ENCODE measurements around the gene CLK3.

The CLK3 gene

DNA sequence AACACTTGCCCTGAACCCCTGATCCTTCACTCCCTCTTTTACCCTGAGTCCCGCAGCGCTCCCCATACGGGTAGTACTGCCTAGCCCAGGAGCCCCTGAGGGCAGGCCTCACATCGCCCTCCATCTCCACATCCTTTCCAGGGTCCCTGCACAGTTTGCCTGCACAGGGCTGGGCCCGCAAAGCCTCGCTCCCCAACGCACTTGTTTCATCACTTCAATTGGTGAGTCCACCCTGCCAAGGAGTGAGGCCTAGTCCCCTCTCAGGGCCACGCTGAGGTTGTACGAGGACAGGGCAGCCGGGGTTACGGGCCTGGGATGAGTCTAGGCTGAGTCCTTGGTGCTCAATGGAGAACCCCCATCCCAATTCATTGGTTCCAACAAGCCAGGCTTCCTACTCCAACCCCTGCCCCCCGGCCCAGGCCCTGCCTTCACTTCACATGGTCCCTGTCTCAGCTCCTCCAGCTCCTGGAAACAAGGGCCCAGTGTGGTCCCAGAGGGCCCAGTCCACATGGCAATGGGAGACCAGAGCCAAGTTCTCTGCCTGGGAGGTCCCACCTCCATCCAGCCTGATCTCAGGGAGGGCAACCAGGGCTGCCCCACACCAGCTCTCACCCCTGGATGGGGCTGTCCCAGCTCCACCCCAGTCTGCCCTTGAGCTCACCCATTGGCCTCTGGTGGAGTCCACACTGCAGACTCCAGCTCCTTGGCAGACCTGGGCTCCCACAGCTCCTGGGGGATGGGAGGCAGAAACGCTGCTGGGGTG is 12.4 kb upstream of the CLK3 start:
- DNase-seq (ENCODE audit: low spot score) = no peak

DNA sequence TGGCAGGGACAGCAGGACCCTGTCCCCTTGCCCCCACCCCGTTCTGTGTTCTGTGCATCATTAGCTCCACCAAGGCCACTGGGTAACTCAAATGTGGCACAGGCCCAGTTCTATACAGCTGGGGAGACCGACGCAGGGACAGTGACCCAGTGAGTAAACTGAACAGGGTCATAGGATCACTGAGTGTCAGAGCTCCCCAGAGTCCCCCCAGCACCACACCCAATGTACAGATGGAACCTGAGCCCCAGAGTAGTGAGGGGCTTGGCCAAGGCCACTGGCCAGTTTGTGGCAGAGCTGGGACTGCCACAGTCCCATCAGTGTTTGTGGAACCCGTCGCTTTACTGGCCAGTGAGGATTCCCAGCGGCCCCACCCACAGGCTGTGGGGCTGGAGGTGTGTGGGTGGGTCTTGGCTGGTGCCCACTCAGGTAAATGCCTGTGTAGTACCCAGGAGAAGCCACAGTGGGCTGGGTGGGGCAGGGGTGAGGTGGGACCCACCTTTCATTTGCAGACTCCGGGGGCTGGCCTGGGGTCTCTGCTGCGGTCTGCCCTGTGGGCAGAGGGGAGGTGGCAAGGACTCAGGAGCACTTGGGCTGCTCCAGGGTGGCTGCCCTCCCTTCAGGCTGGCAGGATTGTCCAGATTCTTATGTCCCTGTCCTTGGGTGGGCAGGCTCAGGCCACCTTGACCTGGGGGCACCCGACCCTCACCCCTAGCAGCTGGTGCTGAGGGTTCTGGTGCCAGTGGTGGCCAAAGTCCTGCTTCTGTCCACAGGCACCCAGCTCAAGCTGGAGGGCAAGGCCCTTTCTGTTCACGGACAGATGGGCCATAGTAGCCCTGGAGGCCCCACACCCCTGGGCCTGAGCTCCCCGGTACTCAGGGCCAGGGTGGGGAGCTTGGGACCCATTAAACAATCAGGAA is 11.6 kb upstream of the CLK3 start:
- DNase-seq (ENCODE audit: low spot score) = no peak

DNA sequence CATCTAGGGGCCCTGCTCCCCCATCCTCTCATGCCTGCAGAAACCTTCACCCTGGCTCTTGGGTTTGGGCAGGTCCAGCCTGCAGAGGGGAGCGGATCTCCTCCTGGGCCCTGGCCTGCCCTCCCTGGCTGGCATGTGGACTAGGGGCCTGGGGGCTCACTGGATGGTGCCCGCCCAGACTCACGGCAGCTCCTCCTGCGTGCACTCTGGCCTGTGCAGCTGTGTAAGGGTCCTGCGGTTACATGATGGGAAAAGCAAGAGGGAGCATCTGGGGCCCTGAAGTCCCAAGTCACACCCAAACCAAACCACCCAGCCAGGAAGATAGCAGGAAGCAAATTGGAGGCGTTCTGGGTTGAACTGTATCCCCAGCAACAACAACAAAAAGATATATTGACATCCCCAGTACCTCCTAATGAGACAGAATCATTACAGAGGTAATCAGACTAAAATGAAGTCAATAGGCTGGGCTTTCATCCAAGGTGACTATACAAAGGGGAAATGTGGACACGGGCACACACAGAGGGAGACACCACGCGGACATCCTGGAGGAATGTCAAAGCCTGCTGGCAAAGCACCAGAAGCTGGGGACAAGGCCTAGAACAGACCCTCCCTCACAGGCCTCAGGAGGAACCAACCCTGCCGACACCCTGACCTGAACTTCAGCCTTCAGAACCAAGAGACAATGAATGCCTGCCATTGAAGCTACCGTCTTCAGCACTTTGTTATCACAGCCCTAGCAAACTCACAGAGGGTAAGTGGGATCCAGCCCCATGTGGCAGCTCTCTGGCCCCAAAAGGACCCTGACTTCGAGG is 10.4 kb upstream of the CLK3 start:
- DNase-seq (ENCODE audit: low spot score) = no peak

DNA sequence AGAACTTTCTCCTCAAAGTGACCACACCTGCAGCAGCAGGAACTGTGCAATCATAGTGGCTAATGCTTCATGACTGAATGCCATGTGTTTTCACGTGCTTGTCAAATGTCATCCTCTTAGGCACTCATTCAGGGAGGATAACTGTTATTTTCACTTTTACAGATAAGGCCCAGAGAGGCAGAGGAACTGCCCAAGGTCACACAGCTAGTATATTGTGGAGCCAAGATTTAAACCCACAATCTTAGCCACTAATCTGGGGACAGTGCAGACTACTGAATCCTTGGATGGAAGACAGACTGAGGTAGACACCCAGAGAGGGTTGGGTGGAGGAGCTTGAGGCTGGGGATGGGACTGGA is 9.9 kb upstream of the CLK3 start:
- no peak for DNase-seq (ENCODE audit: low spot score)

DNA sequence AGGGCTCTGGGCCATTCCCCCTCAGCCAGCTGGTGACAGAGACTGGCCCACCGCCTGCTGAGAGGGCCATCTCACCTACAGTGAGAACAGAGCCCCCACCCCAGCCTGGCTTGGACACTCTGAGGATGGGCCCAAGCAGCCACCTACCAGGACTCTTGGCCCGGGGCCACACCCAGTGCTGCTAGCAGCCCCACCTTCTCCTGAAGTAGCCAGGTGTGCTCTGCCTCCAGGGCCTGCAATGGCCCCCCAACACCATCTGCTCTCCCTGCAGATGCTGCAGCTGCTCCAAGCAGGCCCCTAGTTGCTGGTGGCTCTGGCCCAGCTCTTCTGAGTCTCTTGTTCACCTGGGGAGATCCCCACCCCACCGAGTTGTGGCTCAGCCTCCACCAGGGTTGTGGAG is 6.8 kb upstream of the CLK3 start:
- DNase-seq (ENCODE audit: low spot score) = no peak

DNA sequence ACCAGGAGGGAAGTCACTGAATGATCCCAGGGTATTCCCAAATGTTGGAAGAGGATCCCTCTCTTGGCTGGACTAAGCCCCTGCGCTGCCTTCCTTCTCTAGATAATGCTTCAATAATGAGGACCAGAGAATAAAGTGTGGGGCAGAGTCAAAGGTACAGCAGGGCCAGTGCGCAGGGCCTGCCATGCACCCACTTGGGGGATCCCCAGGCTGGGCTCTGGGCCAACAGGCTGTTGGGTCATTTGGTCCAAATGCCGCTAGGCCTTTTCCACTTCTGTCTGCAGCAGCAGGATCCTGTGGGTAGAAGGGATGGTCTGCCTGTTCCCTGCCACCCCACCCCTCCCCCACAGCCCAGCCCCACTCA is 5.7 kb upstream of the CLK3 start:
- no peak for DNase-seq (ENCODE audit: low spot score)

DNA sequence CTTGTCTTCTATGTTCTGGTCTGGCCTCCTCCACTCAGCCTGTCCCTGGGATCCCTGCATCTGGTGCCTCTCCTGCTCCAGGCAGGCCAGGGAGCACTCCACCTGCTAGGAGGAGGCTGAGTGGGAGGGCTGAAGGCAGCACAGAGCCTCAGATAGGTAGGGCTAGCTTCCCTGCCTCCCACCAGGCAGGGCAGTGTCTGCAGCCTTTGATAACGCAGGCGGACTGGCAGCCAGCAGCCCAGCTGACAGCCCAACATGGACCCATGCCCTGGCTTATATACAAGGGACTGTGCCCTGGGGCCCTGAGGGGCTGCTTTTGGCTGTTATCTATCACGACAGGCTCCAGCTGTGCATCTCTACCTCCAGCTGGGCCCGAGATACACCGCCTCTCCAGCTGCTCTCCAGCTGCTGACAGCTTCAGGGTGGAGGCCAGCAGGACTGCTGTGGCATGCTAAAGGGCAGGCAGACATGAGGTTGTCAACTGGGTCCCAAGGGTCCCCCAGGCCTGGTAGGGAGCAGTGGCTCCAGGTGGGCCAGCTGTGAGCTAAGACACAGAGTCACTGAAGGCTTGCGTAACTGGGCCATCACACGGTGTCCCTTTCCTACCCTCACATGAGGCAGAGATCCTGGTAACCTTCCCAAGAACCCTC is 5.2 kb upstream of the CLK3 start:
- DNase-seq (ENCODE audit: low spot score) = no peak

DNA sequence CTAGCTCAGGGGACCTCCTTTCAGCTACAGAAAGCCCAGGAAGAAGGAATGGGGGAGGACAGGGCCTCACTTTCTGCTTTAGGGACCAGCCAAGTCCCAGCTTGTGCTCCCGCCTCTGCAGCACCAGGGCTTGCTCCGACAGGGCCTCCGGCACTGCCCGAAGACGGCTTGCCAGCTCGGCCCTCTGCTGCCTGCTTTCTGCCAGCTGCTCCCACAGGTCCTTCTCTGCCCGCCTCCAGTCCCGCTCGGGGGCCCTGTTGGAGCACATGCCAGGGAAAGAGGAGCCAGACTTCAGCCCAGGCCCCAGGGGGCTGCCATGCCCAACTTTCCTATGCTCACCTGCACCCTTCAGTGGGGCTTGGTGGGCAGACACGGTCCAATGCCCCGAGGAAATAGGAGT is 4.3 kb upstream of the CLK3 start:
- no peak for DNase-seq (ENCODE audit: low spot score)

DNA sequence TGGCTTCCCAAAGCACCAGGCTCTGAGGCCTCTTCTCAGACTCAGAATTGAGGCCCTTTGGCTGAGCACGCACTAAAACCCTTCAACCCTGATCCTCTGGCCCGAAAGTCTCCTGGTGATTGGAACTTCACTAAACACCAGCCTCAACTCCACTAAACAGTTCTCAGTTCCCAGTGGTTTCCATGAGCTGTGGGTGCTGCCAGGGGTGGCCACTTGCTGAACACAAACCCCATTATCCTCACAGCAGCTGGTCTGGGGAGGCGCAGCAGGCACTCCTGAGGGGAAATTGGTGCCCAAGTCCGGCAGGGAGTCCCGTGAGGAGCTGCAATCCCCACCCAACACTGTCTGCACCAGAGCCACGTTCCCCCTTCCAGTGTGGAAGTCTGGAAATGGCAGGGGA is 3.8 kb upstream of the CLK3 start:
- DNase-seq (ENCODE audit: low spot score) = no peak

DNA sequence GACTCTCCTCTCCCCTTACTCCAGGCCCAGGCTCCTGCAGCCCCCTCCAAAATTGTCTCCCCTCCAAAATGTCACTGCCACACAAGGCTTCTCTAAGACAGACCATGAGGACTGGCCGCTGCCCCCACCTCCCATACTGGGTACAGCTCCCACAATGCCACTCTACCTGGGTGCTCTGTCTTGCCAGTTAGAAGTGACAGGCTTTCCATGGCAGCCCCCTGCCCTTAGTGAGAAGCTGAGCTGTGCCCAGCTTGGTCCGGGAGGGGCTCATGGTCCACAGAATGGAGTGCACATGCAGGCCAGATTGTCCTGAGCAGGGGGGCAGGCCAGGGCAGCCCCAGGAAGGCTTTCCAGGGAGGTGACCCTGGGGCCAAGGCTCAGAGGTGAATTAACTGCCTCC is 3.0 kb upstream of the CLK3 start:
- DNase-seq (ENCODE audit: low spot score) = no peak

DNA sequence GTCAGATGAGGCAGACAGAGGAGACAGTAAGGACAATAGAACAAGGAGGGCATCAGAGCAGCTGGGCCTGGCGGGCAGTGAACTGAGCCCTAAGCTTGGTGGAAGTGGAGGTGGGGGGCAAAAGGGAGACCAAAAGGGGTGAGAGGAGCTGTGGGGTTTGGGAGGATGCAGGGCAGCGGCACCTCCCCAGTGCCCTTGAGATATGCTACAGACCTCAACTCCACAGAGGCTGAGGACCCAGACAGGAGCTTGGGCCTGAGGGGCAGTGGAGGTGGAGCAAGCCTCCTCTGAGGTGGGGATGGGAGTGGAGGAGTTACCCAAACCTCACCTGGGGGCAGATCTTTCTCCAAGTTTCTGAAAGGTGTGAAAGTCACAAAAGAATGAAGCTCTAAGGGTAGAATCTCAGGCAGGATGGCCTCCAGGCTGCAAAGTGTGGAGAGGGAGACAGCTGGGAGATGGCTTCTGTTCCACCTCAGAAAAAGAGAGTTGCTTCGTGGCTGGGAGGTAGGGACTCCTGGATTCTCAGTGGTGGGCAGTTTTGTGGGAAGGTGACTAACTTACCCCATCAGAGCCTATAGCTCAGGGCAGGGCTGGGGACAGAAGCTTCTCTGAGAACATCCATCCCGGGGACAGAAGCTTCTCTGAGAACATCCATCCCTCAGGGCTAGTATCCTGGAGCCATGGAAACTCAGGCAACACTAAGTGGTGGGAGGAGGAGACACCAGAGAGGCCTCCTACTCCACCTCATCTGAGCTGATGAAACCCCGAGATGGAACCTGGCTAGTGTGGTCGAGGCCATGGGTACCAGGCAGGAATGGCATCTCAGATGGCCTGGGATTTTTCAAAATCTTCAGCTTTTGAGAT is 2.3 kb upstream of the CLK3 start:
- no peak for DNase-seq (ENCODE audit: low spot score)

DNA sequence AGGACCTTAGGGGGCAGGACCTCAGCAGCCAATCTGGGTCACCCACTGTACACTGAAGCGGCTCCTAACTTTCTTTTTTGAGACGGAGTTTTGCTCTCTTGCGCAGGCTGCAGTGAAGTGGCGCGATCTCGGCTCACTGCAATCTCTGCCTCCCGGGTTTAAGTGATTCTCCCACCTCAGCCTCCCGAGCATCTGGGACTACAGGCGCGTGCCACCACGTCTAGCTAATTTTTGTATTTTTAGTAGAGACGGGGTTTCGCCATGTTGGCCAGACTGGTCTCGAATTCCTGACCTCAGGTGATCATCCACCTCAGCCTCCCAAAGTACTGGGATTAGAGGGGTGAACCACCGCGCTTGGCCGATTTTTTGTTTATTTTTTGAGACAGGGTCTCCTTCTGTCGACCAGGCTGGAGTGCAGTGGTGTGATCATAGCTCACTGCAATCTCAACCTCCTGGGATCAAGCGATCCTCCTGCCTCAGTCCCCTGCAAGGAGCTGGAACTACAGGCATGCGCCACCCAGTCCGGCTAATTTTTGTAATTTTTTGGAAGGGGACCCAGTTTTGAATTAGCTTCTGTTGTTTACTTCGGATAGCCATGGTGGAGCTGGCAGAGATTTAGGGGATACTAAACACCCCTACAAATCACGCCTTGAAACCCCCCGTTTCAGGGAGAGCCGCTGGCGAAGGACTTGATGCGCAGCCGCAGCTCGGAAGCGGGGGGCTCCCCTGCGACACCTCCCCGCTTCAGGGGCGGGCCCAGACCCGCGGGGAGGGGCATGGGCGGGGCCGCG is 1.5 kb upstream of the CLK3 start:
- DNase-seq (ENCODE audit: low spot score) = no peak

DNA sequence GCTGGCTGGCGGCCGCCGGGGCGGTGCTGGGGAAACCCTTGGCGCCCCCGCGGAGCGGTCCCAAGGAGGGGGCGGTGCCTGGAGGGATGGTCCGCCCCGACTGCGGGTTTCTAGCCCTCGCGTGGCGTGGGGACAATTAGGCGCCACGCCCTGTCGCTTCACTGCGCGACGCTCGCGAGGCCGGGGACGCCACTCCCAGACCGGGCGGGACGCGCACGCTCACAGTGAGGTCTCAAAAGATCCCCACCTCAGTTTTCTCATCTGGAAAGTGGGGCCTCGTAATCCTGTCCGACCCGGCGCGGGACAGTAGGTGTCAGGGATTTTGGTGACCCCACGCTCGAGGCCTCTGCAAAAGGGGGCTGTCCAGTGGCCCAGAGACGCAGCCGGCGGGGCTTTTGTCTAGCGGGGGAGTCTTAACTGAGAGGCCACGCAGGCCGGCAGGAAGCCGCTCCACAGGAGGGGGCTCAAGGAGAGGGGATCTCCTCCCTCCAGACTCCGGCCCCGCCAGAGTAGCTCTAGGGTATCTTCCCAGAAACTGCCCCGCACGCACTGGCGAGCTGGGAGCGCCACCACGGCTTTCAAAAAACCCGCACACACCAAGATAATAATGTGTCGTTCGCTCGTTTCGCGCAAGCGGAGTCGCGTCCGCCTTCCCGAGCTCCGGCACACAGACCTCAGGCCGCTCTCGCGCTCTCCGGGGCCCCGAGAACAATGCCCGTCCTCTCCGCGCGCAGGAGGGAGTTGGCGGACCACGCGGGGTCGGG is 710 bp upstream of the CLK3 start:
- peak; percentile 45 for DNase-seq (ENCODE audit: low spot score)

DNA sequence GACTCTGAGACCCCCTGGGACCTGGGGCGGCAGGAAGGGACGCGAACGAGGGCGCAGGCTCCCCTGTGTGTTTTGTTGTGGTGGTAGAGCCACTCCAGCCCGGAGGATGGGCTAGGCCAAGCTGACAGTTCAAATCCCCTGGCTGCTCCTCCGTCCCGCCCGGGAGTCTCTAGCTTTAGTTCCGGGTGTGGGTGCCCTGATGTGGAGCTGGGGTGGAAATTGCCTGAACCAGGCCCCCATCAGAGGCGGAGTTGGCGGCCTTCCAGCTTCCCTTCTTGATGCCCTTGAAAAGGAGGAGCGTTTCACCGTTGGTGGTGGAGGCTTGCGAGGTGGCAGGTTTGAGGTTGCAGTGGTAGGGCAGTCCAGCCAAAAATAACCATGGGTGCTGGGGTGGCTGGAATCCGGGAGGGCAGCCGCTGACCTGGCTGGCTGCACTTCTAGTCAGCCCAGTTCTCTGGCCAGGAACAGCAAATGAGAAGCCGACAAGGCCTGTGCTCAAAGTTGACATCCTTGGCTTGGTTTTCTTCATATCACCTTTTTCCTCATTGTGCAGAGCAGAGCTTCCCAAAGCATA is 817 bp downstream of the CLK3 start:
- no peak for DNase-seq (ENCODE audit: low spot score)

DNA sequence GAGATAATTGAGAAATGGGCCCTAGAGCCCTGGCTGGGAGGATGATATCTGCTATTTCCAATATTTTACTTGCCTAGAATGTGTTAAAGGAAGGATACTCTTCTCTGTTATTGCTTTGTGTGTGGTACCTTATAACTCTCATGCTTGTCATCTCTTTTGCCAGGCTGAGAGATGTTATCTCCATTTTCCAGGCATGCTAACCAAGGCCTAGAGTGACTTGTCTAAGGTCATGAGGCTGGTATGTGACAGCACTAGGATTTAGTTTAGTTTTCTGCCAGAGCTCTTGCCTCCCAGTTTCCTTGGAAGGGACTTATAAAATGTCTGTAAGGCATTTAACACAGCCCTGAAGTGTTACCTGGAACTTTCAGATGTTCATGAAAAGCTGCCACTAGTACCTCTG is 1.4 kb downstream of the CLK3 start:
- DNase-seq (ENCODE audit: low spot score) = no peak

DNA sequence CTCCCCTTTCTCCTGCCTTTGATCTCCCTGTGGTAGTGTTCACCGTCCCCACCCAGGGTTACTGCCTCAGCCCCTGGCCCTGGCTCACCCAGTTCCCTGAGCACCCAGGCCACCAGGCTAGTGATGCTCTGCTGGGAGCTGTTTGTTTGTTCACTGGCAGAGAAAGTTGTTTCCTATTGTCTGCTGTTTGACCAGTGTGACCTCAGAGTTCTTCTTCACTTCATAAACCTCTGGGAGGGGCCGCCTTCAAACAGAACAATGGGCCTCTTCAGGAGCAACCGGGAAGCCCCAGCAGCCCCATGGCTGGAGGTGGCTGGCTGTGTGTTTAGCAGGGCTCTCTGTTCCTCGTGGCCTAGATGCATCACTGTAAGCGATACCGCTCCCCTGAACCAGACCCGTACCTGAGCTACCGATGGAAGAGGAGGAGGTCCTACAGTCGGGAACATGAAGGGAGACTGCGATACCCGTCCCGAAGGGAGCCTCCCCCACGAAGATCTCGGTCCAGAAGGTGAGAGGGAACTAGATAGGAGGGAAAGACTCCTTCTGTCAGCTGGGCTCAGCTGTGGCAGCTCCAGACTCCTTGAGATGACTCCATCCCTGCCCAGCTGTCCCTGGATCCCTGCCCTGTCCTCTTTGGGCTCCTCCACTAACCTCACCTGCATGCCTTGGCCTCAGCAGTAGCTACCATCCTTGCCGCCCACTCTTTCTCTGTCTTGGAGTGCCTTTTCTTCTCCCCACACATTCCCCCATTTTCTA is 3.4 kb downstream of the CLK3 start:
- no peak for DNase-seq (ENCODE audit: low spot score)

DNA sequence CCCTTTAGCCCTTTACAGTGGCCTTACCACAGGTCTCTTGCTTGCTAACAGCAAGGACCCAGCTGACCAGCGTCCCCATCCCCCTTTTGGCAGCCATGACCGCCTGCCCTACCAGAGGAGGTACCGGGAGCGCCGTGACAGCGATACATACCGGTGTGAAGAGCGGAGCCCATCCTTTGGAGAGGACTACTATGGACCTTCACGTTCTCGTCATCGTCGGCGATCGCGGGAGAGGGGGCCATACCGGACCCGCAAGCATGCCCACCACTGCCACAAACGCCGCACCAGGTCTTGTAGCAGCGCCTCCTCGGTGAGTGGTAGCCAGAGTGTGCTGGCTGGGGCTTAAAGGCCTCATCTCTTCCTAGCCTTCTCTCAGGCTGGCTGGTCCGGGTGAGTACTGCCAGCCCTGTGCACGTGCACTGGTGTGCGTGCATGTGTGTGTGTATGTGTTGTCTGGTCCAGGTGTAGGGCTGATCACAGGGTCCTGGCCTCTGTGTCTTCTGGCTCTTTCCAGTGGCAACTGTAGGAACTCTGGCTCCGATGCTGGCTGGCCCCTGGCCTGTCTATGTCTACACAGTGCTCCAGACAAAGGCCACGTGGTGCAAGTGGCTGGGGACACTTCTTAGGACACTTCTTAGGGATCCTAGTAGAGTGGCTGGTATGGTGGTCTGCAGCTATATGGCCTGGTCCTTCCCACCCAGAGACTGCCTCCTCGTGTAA is 4.4 kb downstream of the CLK3 start:
- no peak for DNase-seq (ENCODE audit: low spot score)
